Measurements from ENCODE around the gene VPS4B.
A peak's percentile ranks its signal among the peaks of the same experiment; 100 is the strongest.
"Not testable (repeated sequence)": the region's sequence is repeated elsewhere in the genome, so short reads cannot be mapped to it uniquely, and the experiment has no call there.

Gene VPS4B

DNA sequence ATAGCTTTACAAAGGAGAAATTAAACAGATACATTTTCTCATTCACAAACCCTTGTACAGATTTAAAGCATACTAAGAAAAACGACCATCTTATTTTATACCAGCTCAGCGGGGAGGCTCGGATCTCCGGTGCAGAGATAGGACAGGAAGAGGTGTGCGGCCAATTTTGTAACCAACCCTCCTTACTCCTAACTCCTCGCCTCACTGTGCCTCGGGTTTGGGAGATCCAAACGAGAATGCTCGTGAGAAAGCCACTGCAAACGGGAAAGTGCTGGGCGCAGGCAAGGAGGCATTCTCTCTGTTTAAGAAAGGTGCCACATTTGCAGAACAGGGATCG, 56.4 kb downstream of the VPS4B start:
- no peak for FAIRE-seq
- no peak for DNase-seq (ENCODE audit: insufficient read length, low spot score)
- no peak for TF ChIP-seq CTCF (IDR thresholded peaks at IDR 0.05; ENCODE audit: insufficient read depth, missing control alignments)

- no peak for DNase-seq (ENCODE audit: insufficient read length, low spot score)
- FAIRE-seq: peak; percentile 99
- no peak for TF ChIP-seq CTCF (IDR thresholded peaks at IDR 0.05; ENCODE audit: insufficient read depth, missing control alignments)
Measured at GRCh38 chr18:63363951-63364350, 58.3 kb downstream of the VPS4B start.

- not testable (repeated sequence) for DNase-seq (ENCODE audit: insufficient read length, low spot score); FAIRE-seq
Measured at GRCh38 chr18:63363420-63363819, 58.9 kb downstream of the VPS4B start.

GRCh38 chr18:63356272-63356896, 65.9 kb downstream of the VPS4B start:
- TF ChIP-seq CTCF (IDR thresholded peaks at IDR 0.05; ENCODE audit: insufficient read depth, missing control alignments): no peak
- DNase-seq (ENCODE audit: insufficient read length, low spot score) (no peak), FAIRE-seq (no peak)

DNA sequence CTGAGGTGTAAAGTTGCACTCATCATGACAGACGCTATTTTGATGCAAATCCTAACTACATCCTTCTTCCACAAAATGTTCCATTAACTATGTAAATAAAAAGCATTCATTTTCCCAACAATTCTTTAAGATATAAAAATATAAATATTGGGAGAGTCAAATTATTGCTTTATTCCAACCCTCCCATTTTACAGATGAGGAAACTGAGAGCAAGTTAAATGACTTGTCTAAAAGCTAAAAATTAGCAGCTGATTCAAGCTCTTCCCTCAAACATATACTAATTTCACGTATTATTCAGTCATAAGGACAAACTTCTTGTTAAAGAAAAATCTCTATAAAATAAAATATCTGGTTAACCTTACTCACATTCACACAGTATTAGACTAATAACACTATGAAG, 72.0 kb downstream of the VPS4B start:
- no peak for TF ChIP-seq CTCF (IDR thresholded peaks at IDR 0.05; ENCODE audit: insufficient read depth, missing control alignments)
- DNase-seq (ENCODE audit: insufficient read length, low spot score): no peak
- no peak for FAIRE-seq

- no peak for TF ChIP-seq CTCF (IDR thresholded peaks at IDR 0.05; ENCODE audit: insufficient read depth, missing control alignments)
- no peak for DNase-seq (ENCODE audit: insufficient read length, low spot score)
Measured at GRCh38 chr18:63348508-63349136, 73.7 kb downstream of the VPS4B start.

DNA sequence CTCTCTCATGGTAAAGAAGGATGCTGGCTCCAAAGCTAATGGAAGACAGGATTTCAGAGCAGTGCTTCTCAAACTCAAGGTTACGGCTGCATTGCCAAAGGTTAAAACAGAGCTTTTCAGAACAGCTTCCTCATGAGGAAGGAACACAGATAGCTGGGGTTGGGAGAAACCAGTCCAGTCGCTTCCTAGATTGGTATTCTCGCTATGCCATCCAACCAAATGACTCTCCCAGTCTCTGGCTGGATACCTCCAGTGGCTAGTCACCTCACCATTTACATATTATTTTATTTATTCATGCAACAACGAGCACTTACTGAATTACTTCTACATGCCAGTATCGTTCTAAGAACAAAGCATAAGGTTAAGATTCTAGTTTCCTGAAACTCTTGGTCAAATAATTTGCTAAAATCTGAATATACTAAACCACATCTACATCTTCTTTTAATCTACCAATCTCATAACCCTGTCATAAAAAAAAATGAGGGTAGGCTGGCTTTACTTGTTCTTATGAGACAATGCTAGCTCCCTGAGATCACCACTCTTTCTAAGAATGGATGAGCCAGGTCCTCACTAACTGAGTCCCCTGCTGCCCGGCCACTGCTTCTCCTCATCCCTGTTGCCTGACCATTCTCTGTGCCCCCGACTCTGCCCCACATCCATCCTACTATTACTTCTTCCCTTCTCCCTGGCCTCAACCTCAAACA, 75.6 kb downstream of the VPS4B start:
- no peak for DNase-seq (ENCODE audit: insufficient read length, low spot score)
- no peak for TF ChIP-seq CTCF (IDR thresholded peaks at IDR 0.05; ENCODE audit: insufficient read depth, missing control alignments)
- FAIRE-seq: peak; percentile 87

More at GRCh38 chr18:63348508-63349136, 73.7 kb downstream of the VPS4B start:
- peak; percentile 88 for FAIRE-seq

Data from D721Med (cell line).